A549 (cell line): ENCODE measurements around the gene CD274. TPM values are rescaled to one million over a fixed set of nuclear protein-coding genes. Genes with fewer than 3 reads are reported as not detected.
A peak's percentile ranks its signal among the peaks of the same experiment; 100 is the strongest.
"Not testable (repeated sequence)": the region's sequence is repeated elsewhere in the genome, so short reads cannot be mapped to it uniquely, and the experiment has no call there.

Experiments used
- ATAC-seq, 2 experiments: fragments of 200-7000 bp in 1 of 2; fragments of >200 bp in 1 of 2; cut with Nextera tagmentation in 1 of 2; cut with Tn5 transposase in 1 of 2; 3 replicates each; pipeline versions ENCODE4 v1.8.0 to v1.9.1; 2018 to 2020; ENCODE audit warnings: mild to moderate bottlenecking in 1 of 2, moderate library complexity in 1 of 2
- CTCF ChIA-PET: fragments of 300-600 bp; sonication (Branson Sonifier 250); formaldehyde crosslinking; extraction: SDS; loops from one replicate; lab custom pipeline; 2021; ENCODE audit warnings: antibody characterized with exemption, inconsistent platforms; lab: Yijun Ruan, JAX
- POLR2A ChIA-PET: fragments of 350-600 bp; formaldehyde crosslinking; extraction: SDS; loops from one replicate; lab custom pipeline; 2021; ENCODE audit warnings: antibody characterized with exemption, inconsistent platforms; lab: Yijun Ruan, JAX
- DNase-seq, 2 experiments: peaks; one replicate each; pipeline versions ENCODE4 v3.0.0 to v3.0.0-alpha.2; 2011 to 2016; ENCODE audit warnings: low read depth in 1 of 2, low spot score in 1 of 2
- FAIRE-seq: peaks from 2 replicates; lab custom pipeline; 2011; peaks lifted over from hg19 to GRCh38; lab: Jason Lieb, UNC
- H3K27ac ChIP-seq, 2 experiments: fragments of >200 bp; sonication (Bioruptor Twin); formaldehyde crosslinking; 3 replicates each; pipeline ENCODE4 v1.5.1; 2016 to 2017
- H3K4me1 ChIP-seq: fragments of >200 bp; sonication (Bioruptor Twin); formaldehyde crosslinking; 3 replicates; pipeline ENCODE4 v1.6.1; 2016
- H3K4me2 ChIP-seq: fragments of >200 bp; sonication (Bioruptor Twin); formaldehyde crosslinking; 3 replicates; pipeline ENCODE4 v1.6.1; 2016
- H3K4me3 ChIP-seq: fragments of >200 bp; sonication (Bioruptor Twin); formaldehyde crosslinking; 3 replicates; pipeline ENCODE4 v1.5.1; 2016
- H3K9me3 ChIP-seq: fragments of >200 bp; sonication (Bioruptor Twin); formaldehyde crosslinking; 3 replicates; pipeline ENCODE4 v1.6.1; 2016
- BHLHE40 ChIP-seq: IDR thresholded peaks from 2 replicates; pipeline ENCODE4 v1.6.1; 2012; ENCODE audit warnings: low read depth, low read length, inconsistent platforms
- CBX2 ChIP-seq: fragments of 200-600 bp; sonication (generic); IDR thresholded peaks from 2 replicates; pipeline ENCODE4 v1.6.1; 2016; ENCODE audit warnings: low read depth, mild to moderate bottlenecking, borderline replicate concordance
- CEBPB ChIP-seq, 2 experiments: fragments of >200 bp in 1 of 2; sonication (Bioruptor Twin) in 1 of 2; formaldehyde crosslinking in 1 of 2; IDR thresholded peaks; 2 replicates each; pipeline ENCODE4 v1.6.1; 2012 to 2016
- EHF ChIP-seq: fragments of 250-450 bp; sonication (Bioruptor Pico); IDR thresholded peaks from 2 replicates; pipeline ENCODE4 v1.5.0; 2020; ENCODE audit warnings: mild to moderate bottlenecking
- FOSB ChIP-seq: fragments of 250-450 bp; sonication (Bioruptor Pico); IDR thresholded peaks from 2 replicates; pipeline ENCODE4 v1.5.0; 2020; ENCODE audit warnings: mild to moderate bottlenecking, moderate library complexity
- FOSL2 ChIP-seq, 2 experiments: fragments of 450-650 bp in 1 of 2; fragments of >200 bp in 1 of 2; sonication (Bioruptor Twin) in 1 of 2; formaldehyde crosslinking; IDR thresholded peaks; 2 replicates each; pipeline versions ENCODE4 v1.5.0 to v1.6.1; 2016 to 2020; ENCODE audit warnings: mild to moderate bottlenecking in 1 of 2, moderate library complexity in 1 of 2
- MAFK ChIP-seq: fragments of 450-650 bp; IDR thresholded peaks from 2 replicates; pipeline ENCODE4 v1.6.1; 2014; ENCODE audit not compliant: partially characterized antibody
- MAZ ChIP-seq: fragments of 150-350 bp; IDR thresholded peaks from 2 replicates; pipeline ENCODE4 v1.6.1; 2014; ENCODE audit warnings: antibody characterized with exemption, low read depth, low read length, borderline replicate concordance
- NFE2L2 ChIP-seq: fragments of 150-350 bp; conservative IDR thresholded peaks from 2 replicates; pipeline ENCODE4 v1.6.1; 2014; ENCODE audit warnings: low read length
- RAD21 ChIP-seq, 2 experiments: fragments of >200 bp in 1 of 2; sonication (Bioruptor Twin) in 1 of 2; formaldehyde crosslinking in 1 of 2; IDR thresholded peaks in 1 of 2; conservative IDR thresholded peaks in 1 of 2; 2 replicates in 1 of 2; 3 replicates in 1 of 2; pipeline ENCODE4 v1.6.1; 2012 to 2018; ENCODE audit warnings: inconsistent platforms in 1 of 2
- RFX5 ChIP-seq: fragments of 450-650 bp; IDR thresholded peaks from 2 replicates; pipeline ENCODE4 v1.7.1; 2014; ENCODE audit warnings: antibody characterized with exemption, mild to moderate bottlenecking, moderate library complexity
- RNF2 ChIP-seq: fragments of 200-600 bp; sonication (generic); IDR thresholded peaks from 2 replicates; pipeline ENCODE4 v1.6.1; 2016; ENCODE audit warnings: low read depth, mild to moderate bottlenecking, antibody characterized with exemption, moderate library complexity, borderline replicate concordance
- WGBS: methylation state at CpG from one replicate; pipeline ENCODE4 v1.1.6; 2017; ENCODE audit errors: missing lambda C conversion rate; 5-methylcytosine and 5-hydroxymethylcytosine counted together
- polyA plus RNA-seq, 4 experiments: library from polyadenylated mRNA; depleted of rRNA in 3 of 4; stranded (reverse); fragments of >200 nt; fragmentation: RNase III in 1 of 4; extraction: RNeasy Plus Mini Kit Qiagen cat#74134 plus additional on column Dnase treatment in 1 of 4; gene quantifications; 2 replicates in 3 of 4; 3 replicates in 1 of 4; pipeline ENCODE4 v1.2.3, GENCODE V29; 2011 to 2017
- TF ChIP-seq, protein P1 (sequence below): IDR thresholded peaks from 2 replicates; pipeline ENCODE4 v1.6.1; 2012
- TF ChIP-seq, protein P2 (sequence below): IDR thresholded peaks from 2 replicates; pipeline ENCODE4 v1.6.1; 2012; ENCODE audit warnings: low read depth, borderline replicate concordance

The CD274 gene
- polyA plus RNA-seq, 2 of the 4 experiments (the other 2 are of a cell fraction) = 3.4 to 6.8 TPM

DNA sequence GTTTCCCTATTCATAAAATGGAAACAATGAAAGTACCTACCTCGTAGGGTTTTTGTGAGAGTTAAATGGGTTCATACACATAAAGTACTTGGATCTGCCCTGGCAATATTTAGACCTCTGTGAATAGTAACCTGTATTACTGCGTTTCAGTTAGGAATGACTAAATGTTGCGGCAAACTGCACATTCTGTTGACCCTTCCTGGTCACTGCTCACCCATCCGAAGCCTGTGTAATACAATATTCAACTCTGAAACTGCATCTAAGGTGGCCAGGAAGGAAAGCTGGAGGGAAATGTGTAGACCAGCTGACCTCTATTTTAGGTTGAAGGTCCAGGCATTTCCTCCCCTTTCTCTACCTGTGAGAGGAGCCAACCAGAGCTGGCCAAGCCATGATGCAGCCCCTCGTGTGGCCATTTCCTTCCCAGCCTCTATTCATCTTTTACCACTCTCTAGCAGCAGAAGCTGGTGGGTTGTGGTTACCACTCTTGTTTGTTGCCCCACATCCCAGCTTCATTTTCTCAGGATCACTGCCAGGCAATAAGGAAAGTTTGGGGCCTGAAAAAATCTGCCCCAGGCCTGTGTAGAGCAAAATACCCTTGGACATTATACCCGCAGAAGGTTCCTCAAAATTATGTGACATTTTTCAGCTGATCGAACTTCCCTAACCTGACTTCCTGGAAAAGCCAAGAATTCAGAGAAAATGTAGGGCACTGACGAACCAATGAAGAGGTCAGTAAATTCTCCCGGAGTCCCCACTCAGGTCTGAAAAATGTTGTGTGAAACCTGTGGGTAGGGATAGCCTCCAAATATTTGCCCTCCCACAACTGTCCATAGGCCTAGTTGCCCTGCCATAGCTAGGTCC is 39.5 kb downstream of the CD274 start (continued):
- TF ChIP-seq MAZ (no peak), CBX2 (no peak)
- TF ChIP-seq, all 56 proteins: peak for 0

DNA sequence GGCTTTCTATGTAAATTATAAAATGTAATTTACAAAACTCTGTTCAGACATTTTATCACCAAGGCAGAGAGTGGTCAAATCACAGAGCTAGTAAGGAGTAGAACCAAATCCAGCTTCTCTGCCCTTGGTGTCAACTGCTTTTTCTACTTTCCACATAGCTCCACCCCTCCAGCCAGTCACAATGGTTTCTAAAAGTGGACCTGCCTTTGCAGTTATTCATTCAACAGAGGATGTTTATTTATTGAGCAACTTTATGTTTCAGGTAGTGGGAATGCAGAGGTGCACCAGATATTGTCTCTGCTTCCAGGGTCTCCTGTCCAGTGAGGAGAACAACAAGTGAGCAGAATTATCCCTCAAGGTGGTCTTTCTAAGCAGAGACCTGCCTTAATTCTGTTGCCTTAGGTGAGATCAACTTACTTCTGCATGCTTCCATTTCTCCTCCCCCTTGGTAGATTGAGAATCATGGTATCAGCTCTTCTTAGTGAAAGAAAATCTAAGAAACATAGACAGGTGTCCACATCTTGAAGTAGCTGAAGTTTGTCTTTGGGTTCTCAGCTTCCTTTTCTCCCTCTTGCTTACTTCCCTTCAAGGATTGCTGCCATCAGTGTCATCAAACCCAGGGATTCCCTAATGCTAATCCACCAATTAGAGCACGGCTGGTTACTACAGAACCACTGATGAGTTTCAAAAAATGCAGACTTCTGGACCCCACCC is 42.8 kb downstream of the CD274 start:
- H3K4me1 ChIP-seq = peaks cover 19% of the 10 kb centered on the region
- CTCF ChIA-PET = interaction anchor here (0.7 to 1.4 kb wide), 7 partner anchors 14 to 229 kb away, joined by 3 to 4 read pairs (median 3); partner anchors contain the start of genes CD274 and PDCD1LG2
- 85% methylated on average over 1 of the region's 1 CpG for WGBS
- no peak overlapping the region for H3K4me3 ChIP-seq
- TF ChIP-seq CEBPB (IDR thresholded peaks at IDR 0.05) = peak in 1 of 2 experiments; percentile 58; a peak in 2 of 4 replicates
- TF ChIP-seq MAZ = no peak
- H3K9me3 ChIP-seq = no peaks in the 10 kb centered on the region
- H3K27ac ChIP-seq = peak overlapping the region; percentile 57 to 76; a peak in 5 of 6 replicates
- FAIRE-seq (no peak), ATAC-seq (peak; percentile 48 to 49; a peak in 3 of 6 replicates), DNase-seq (peak in 1 of 2 experiments; percentile 19)
- POLR2A ChIA-PET = interaction anchor here (1.0 to 1.4 kb wide), 2 partner anchors 18 to 38 kb away, joined by 3 to 6 read pairs; partner anchors contain the start of gene PDCD1LG2
- peak overlapping the region; percentile 49 for H3K4me2 ChIP-seq

DNA sequence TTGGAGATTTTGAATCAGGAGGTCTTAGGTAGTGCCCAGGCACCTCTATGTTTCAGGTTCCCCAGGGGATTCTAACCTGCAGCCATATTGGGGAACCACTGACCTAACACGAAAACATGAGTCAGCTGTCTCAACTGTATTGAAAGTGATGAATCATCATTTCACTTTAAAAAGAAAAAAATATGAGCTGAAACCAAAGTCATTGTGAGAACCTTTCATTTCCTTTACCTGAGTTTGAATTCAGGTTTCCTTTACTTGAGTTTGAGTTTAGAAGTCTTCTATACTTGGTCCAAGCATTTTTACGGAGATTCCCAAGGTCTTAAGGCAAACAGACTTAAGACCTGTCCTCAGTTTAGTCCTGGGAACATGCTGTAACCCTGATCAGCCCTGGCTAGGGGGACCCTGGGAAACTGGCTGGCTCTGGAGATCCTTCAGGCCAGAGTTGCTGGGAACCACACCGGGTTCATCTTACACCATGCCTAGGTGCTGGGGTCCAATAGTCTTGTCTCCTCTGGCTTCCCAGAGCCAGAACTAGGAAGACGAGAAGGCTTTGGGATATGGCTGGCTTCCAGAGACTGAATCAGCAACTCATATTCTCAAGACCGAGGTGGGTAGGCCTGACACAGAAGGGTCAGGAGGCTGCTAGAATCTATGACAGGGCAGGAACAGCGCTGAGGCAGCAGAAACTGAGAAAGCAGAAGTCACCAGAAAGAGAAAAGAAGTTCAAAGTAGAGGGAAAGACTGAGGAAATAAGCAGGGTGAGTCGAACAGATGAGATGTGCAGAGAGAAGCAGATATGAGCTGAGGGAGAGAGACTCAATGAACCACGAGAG is 43.6 kb downstream of the CD274 start:
- Histone ChIP-seq H3K4me2 (peak overlapping the region; percentile 49), H3K4me3 (no peak overlapping the region), H3K27ac (peak overlapping the region; percentile 57 to 76), H3K4me1 (peaks cover 19% of the 10 kb centered on the region), H3K9me3 (no peaks in the 10 kb centered on the region)
- WGBS = 47% methylated on average over 8 of the region's 8 CpGs
- DNase-seq (peak in 1 of 2 experiments; percentile 40), FAIRE-seq (no peak), ATAC-seq (peak; percentile 72 to 78)
- ChIA-PET CTCF (interaction anchor here (0.7 to 1.4 kb wide), 6 partner anchors 13 to 230 kb away, joined by 3 to 4 read pairs (median 4); partner anchors contain the start of genes CD274 and PDCD1LG2), POLR2A (interaction anchor here (1.0 to 1.4 kb wide), 2 partner anchors 17 to 37 kb away, joined by 3 to 6 read pairs; partner anchors contain the start of gene PDCD1LG2)
- TF ChIP-seq RAD21 (conservative IDR thresholded peaks at IDR 0.05 in 1 of 2, IDR thresholded peaks at IDR 0.05 in 1 of 2) (no peak), BHLHE40 (no peak), FOSL2 (IDR thresholded peaks at IDR 0.05) (no peak; the same call in 1 of the 2 replicates), FOSL2 (CRISPR knock-in tag; IDR thresholded peaks at IDR 0.05) (peak; percentile 82), NFE2L2 (0 out of 2 replicates have a peak, but pooled peaks have one; percentile 44), FOSB (CRISPR knock-in tag) (no peak), RNF2 (no peak), MAFK (peak; percentile 99), EHF (CRISPR knock-in tag) (no peak), RFX5 (0 out of 2 replicates have a peak, but pooled peaks have one; percentile 24)
- TF ChIP-seq, protein P1, sequence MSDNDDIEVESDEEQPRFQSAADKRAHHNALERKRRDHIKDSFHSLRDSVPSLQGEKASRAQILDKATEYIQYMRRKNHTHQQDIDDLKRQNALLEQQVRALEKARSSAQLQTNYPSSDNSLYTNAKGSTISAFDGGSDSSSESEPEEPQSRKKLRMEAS = no peak
- TF ChIP-seq, protein P2, sequence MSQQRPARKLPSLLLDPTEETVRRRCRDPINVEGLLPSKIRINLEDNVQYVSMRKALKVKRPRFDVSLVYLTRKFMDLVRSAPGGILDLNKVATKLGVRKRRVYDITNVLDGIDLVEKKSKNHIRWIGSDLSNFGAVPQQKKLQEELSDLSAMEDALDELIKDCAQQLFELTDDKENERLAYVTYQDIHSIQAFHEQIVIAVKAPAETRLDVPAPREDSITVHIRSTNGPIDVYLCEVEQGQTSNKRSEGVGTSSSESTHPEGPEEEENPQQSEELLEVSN = no peak

DNA sequence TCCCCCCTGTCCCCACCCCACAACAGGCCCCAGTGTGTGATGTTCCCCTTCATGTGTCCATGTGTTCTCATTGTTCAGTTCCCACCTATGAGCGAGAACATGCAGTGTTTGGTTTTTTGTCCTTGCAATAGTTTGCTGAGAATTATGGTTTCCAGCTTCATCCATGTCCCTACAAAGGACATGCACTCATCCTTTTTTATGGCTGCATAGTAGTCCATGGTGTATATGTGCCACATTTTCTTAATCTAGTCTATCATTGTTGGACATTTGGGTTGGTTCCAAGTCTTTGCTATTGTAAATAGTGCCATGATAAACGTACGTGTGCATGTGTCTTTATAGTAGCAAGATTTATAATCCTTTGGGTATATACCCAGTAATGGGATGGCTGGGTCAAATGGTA is 44.4 kb downstream of the CD274 start:
- H3K4me3 ChIP-seq, H3K9me3 ChIP-seq, ATAC-seq, H3K4me2 ChIP-seq, POLR2A ChIA-PET, DNase-seq, FAIRE-seq, H3K27ac ChIP-seq: not testable (repeated sequence)
- WGBS = 81% methylated on average over 3 of the region's 3 CpGs
- CTCF ChIA-PET = interaction anchor here (0.7 kb wide), 1 partner anchor 53 kb away, joined by 4 read pairs; no protein-coding TSS in a partner anchor
- peaks cover 19% of the 10 kb centered on the region for H3K4me1 ChIP-seq
